K562 (cell line): ENCODE results near the gene SLC13A3. TPM values are rescaled to one million over a fixed set of nuclear protein-coding genes. Genes with fewer than 3 reads are reported as not detected.
A peak's percentile ranks its signal among the peaks of the same experiment; 100 is the strongest.

Experiments used
- AFF1 ChIP-seq, 2 experiments: fragments of 450-650 bp; IDR thresholded peaks; 2 replicates each; pipeline ENCODE4 v1.6.1; 2018; ENCODE audit warnings: mild to moderate bottlenecking in 2 of 2, low read depth in 1 of 2; ENCODE audit not compliant: partially characterized antibody in 2 of 2
- BHLHE40 ChIP-seq: IDR thresholded peaks from 2 replicates; pipeline ENCODE4 v1.6.1; 2011; ENCODE audit warnings: low read length, improper control_type of control experiment
- ELF2 ChIP-seq: fragments of 250-450 bp; sonication (Bioruptor Pico); IDR thresholded peaks from 2 replicates; pipeline ENCODE4 v1.5.0; 2021; ENCODE audit warnings: mild to moderate bottlenecking
- HDAC1 ChIP-seq, 2 experiments: fragments of 450-650 bp; IDR thresholded peaks; 2 replicates each; pipeline ENCODE4 v1.6.1; 2016 to 2017; ENCODE audit warnings: inconsistent platforms in 1 of 2, mild to moderate bottlenecking in 1 of 2, moderate library complexity in 1 of 2
- HDAC2 ChIP-seq: fragments of 450-650 bp; IDR thresholded peaks from 2 replicates; pipeline ENCODE4 v1.6.1; 2016; ENCODE audit warnings: mild to moderate bottlenecking
- HINFP ChIP-seq: fragments of 450-650 bp; conservative IDR thresholded peaks from 2 replicates; pipeline ENCODE4 v1.6.1; 2016; ENCODE audit warnings: missing genetic modification characterization, low read depth, mild to moderate bottlenecking, control low read depth, missing compliant biosample characterization
- PHF8 ChIP-seq: fragments of 200-600 bp; sonication (generic); IDR thresholded peaks from 2 replicates; pipeline ENCODE4 v1.6.1; 2012; ENCODE audit warnings: mixed run types, mild to moderate bottlenecking, inconsistent platforms, low read length, moderate library complexity, borderline replicate concordance
- RAD51 ChIP-seq: fragments of 450-650 bp; IDR thresholded peaks from 2 replicates; pipeline ENCODE4 v1.7.1; 2016; ENCODE audit warnings: low read depth, mild to moderate bottlenecking, borderline replicate concordance
- RBFOX2 ChIP-seq: fragments of 200-400 bp; formaldehyde crosslinking; IDR thresholded peaks from 2 replicates; pipeline ENCODE4 v1.6.1; 2017; ENCODE audit warnings: low read depth, mild to moderate bottlenecking, low read length, moderate library complexity
- TBP ChIP-seq: optimal IDR thresholded peaks from 2 replicates; pipeline ENCODE3; 2011; ENCODE audit warnings: low read depth, low read length, improper control_type of control experiment
- polyA plus RNA-seq, 8 experiments: library from polyadenylated mRNA; depleted of rRNA in 4 of 8; stranded (reverse) in 5 of 8; unstranded in 3 of 8; fragments of >200 nt; fragmentation: Nextera tagmentation in 2 of 8; fragmentation: Illumina TruSeq in 1 of 8; extraction: Ambion mirVana in 2 of 8; extraction: Trizol in 1 of 8; gene quantifications; 2 replicates each; pipeline versions ENCODE4 v1.2.1 to v1.2.3, GENCODE V29; 2011 to 2014; ENCODE audit warnings: inconsistent platforms in 1 of 8, missing spikeins in 1 of 8
- total RNA-seq, 7 experiments: library from RNA; depleted of rRNA in 6 of 7; stranded (reverse); fragments of >200 nt in 6 of 7; fragmentation: Illumina TruSeq in 2 of 7; extraction: Trizol in 2 of 7; gene quantifications; 2 replicates each; pipeline versions ENCODE4 v1.2.1 to v1.2.3, GENCODE V29; 2011 to 2021; ENCODE audit warnings: low replicate concordance in 1 of 7
- TF ChIP-seq, protein P1 (sequence below): fragments of 200-800 bp; sonication (Bioruptor generic); IDR thresholded peaks from 2 replicates; pipeline ENCODE4 v1.6.1; 2017; ENCODE audit warnings: missing genetic modification characterization, missing compliant biosample characterization
- TF ChIP-seq, protein P2 (sequence below): fragments of 450-650 bp; IDR thresholded peaks from 2 replicates; pipeline ENCODE4 v1.6.1; 2014; ENCODE audit warnings: low read depth, mild to moderate bottlenecking, moderate library complexity, borderline replicate concordance
- TF ChIP-seq, protein P3 (sequence below), 2 experiments: IDR thresholded peaks in 1 of 2; conservative IDR thresholded peaks in 1 of 2; 2 replicates each; pipeline ENCODE4 v1.6.1; 2016; ENCODE audit warnings: low read depth in 2 of 2, mild to moderate bottlenecking in 1 of 2, missing compliant biosample characterization in 1 of 2, missing genetic modification characterization in 1 of 2, moderate library complexity in 1 of 2

Gene SLC13A3
- total and polyA plus RNA-seq, 9 of the 15 experiments (the other 6 are each of a cell fraction or from before 2014, with no cell fraction given): 5.5 to 16.4 (median 8.5) TPM

- TF ChIP-seq HINFP (tag) (no peak), AFF1 (IDR thresholded peaks at IDR 0.05; ENCODE audit: low read depth in 1 of 2, partially characterized antibody in 2 of 2) (peak in 1 of 2 experiments; percentile 20), TBP (peak; percentile 91), PHF8 (peak; percentile 62; the same call in 1 of the 2 replicates), ELF2 (peak; percentile 86), HDAC2 (peak; percentile 73), RAD51 (peak; percentile 95), RBFOX2 (peak; percentile 71), HDAC1 (IDR thresholded peaks at IDR 0.05) (peak in 1 of 2 experiments; percentile 95; a peak in 2 of 4 replicates), BHLHE40 (peak; percentile 87)
- TF ChIP-seq, protein P1, sequence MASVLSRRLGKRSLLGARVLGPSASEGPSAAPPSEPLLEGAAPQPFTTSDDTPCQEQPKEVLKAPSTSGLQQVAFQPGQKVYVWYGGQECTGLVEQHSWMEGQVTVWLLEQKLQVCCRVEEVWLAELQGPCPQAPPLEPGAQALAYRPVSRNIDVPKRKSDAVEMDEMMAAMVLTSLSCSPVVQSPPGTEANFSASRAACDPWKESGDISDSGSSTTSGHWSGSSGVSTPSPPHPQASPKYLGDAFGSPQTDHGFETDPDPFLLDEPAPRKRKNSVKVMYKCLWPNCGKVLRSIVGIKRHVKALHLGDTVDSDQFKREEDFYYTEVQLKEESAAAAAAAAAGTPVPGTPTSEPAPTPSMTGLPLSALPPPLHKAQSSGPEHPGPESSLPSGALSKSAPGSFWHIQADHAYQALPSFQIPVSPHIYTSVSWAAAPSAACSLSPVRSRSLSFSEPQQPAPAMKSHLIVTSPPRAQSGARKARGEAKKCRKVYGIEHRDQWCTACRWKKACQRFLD (CRISPR knock-in tag): peak; percentile 86
- TF ChIP-seq, protein P2, sequence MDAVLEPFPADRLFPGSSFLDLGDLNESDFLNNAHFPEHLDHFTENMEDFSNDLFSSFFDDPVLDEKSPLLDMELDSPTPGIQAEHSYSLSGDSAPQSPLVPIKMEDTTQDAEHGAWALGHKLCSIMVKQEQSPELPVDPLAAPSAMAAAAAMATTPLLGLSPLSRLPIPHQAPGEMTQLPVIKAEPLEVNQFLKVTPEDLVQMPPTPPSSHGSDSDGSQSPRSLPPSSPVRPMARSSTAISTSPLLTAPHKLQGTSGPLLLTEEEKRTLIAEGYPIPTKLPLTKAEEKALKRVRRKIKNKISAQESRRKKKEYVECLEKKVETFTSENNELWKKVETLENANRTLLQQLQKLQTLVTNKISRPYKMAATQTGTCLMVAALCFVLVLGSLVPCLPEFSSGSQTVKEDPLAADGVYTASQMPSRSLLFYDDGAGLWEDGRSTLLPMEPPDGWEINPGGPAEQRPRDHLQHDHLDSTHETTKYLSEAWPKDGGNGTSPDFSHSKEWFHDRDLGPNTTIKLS: peak; percentile 99
- TF ChIP-seq, protein P3, sequence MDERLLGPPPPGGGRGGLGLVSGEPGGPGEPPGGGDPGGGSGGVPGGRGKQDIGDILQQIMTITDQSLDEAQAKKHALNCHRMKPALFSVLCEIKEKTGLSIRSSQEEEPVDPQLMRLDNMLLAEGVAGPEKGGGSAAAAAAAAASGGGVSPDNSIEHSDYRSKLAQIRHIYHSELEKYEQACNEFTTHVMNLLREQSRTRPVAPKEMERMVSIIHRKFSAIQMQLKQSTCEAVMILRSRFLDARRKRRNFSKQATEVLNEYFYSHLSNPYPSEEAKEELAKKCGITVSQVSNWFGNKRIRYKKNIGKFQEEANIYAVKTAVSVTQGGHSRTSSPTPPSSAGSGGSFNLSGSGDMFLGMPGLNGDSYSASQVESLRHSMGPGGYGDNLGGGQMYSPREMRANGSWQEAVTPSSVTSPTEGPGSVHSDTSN (CRISPR knock-in tag; IDR thresholded peaks at IDR 0.05; ENCODE audit: low read depth): no peak
- TF ChIP-seq, protein P3 (tag; conservative IDR thresholded peaks at IDR 0.05; ENCODE audit: low read depth): no peak
Observed at GRCh38 chr20:46683939-46684750, 32.9 kb upstream of the SLC13A3 start (continued).
